ENCODE data around the gene TMEM164. TPM values are rescaled to one million over a fixed set of nuclear protein-coding genes. Genes with fewer than 3 reads are reported as not detected.

The TMEM164 gene
- total and polyA plus RNA-seq, 2 donors (not counting 1 experiment from before 2014, with no cell fraction given) = 5.7 to 10.2 TPM

DNA sequence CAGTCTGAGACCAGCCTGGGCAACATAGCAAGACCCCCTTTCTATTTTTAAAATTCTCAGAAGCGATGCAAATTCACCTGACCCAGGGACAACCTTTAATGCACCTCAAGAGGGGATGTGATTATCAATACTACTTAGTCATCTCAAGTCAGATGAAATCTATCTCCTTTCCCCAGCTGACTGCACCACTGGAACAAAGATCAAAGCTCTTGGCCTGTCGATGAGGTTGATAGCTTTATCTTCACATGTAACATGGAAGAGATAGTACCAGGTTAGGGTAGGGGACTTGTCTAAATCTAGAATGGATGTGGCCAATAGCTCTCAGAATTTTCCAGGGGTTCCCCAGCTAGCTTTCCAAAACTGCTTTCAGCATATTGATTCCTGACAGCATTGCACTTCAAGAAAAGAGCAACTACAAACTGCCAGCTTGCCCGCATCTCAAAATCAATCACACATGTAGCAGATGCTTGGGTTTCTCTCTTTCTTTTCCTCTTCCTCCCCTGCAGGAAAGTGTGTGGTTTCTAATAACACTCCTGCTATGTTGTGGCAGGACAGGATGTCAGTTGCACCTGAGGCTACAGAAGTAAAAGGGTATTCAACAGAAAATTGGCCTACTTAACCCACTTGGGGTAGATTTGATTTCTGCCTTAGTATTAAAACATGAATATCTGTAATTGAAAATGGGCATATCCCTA is 12.2 kb upstream of the TMEM164 start:
- no peaks in the 10 kb centered on the region for H3K27me3 ChIP-seq (ENCODE audit: control insufficient read depth, insufficient read depth, low read length)
- no peaks in the 10 kb centered on the region for H3K79me2 ChIP-seq (ENCODE audit: control insufficient read depth, insufficient read depth, low read length)
- TF ChIP-seq, protein P1, sequence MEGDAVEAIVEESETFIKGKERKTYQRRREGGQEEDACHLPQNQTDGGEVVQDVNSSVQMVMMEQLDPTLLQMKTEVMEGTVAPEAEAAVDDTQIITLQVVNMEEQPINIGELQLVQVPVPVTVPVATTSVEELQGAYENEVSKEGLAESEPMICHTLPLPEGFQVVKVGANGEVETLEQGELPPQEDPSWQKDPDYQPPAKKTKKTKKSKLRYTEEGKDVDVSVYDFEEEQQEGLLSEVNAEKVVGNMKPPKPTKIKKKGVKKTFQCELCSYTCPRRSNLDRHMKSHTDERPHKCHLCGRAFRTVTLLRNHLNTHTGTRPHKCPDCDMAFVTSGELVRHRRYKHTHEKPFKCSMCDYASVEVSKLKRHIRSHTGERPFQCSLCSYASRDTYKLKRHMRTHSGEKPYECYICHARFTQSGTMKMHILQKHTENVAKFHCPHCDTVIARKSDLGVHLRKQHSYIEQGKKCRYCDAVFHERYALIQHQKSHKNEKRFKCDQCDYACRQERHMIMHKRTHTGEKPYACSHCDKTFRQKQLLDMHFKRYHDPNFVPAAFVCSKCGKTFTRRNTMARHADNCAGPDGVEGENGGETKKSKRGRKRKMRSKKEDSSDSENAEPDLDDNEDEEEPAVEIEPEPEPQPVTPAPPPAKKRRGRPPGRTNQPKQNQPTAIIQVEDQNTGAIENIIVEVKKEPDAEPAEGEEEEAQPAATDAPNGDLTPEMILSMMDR (conservative IDR thresholded peaks at IDR 0.05 in 1 of 2, IDR thresholded peaks at IDR 0.05 in 1 of 2; ENCODE audit: low read depth in 1 of 2, low read length in 2 of 2) = no peak
- no peak for TF ChIP-seq EZH2 (IDR thresholded peaks at IDR 0.05; ENCODE audit: low read length, missing control alignments)
- no peaks in the 10 kb centered on the region for H3K9me3 ChIP-seq (ENCODE audit: control insufficient read depth, insufficient read depth, low read depth, low read length)
- no peak overlapping the region for H3K27ac ChIP-seq (ENCODE audit: insufficient read depth, low read length)
- no peaks in the 10 kb centered on the region for H3K4me1 ChIP-seq (ENCODE audit: control insufficient read depth, extremely low read depth, insufficient read depth, low read length)
- H3K9ac ChIP-seq (ENCODE audit: insufficient read depth, low read length) = no peak overlapping the region
- no peaks in the 10 kb centered on the region for H4K20me1 ChIP-seq (ENCODE audit: control insufficient read depth, extremely low read depth, insufficient read depth, low read length)
- no peak for DNase-seq (ENCODE audit: low read depth in 2 of 2)
- no peak overlapping the region for H3K4me3 ChIP-seq (replicated peaks in 1 of 4; ENCODE audit: control extremely low read depth in 1 of 4, insufficient read depth in 1 of 4, low read depth in 3 of 4, low read length in 4 of 4)
- no peak overlapping the region for H2AFZ ChIP-seq (ENCODE audit: low read length)
- H3K36me3 ChIP-seq (ENCODE audit: control insufficient read depth, insufficient read depth, low read length) = no peaks in the 10 kb centered on the region
- H3K4me2 ChIP-seq (ENCODE audit: extremely low read depth, insufficient read depth, low read length) = no peak overlapping the region

DNA sequence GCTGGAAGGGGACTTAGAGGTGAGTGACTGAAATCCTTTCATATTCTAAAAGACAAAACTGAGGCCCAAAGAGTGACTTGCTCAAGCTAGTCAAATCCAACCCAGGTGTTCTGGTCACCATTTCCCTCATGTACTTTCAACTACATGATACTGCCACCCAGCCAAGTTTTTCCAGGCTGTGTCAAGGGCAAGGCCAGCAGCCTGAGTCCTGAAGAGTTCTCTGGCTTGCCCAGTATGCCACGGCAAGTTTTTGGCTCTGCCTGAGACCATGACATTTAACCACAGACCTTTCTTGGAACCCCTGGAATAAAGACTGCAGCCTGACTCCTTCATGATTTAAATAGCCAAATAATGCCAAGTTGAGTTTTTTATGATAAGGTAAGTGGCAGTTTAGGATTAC is 10.7 kb upstream of the TMEM164 start:
- H3K79me2 ChIP-seq (ENCODE audit: control insufficient read depth, insufficient read depth, low read length) = no peaks in the 10 kb centered on the region
- no peak overlapping the region for H3K9ac ChIP-seq (ENCODE audit: insufficient read depth, low read length)
- no peaks in the 10 kb centered on the region for H3K36me3 ChIP-seq (ENCODE audit: control insufficient read depth, insufficient read depth, low read length)
- H3K4me3 ChIP-seq (replicated peaks in 1 of 4; ENCODE audit: control extremely low read depth in 1 of 4, insufficient read depth in 1 of 4, low read depth in 3 of 4, low read length in 4 of 4) = no peak overlapping the region
- H2AFZ ChIP-seq (ENCODE audit: low read length) = no peak overlapping the region
- no peaks in the 10 kb centered on the region for H3K4me1 ChIP-seq (ENCODE audit: control insufficient read depth, extremely low read depth, insufficient read depth, low read length)
- H3K4me2 ChIP-seq (ENCODE audit: extremely low read depth, insufficient read depth, low read length) = no peak overlapping the region
- H3K9me3 ChIP-seq (ENCODE audit: control insufficient read depth, insufficient read depth, low read depth, low read length) = no peaks in the 10 kb centered on the region
- no peak overlapping the region for H3K27ac ChIP-seq (ENCODE audit: insufficient read depth, low read length)
- no peaks in the 10 kb centered on the region for H3K27me3 ChIP-seq (ENCODE audit: control insufficient read depth, insufficient read depth, low read length)
- no peaks in the 10 kb centered on the region for H4K20me1 ChIP-seq (ENCODE audit: control insufficient read depth, extremely low read depth, insufficient read depth, low read length)
- no peak for DNase-seq (ENCODE audit: low read depth in 2 of 2)
- no peak for TF ChIP-seq EZH2 (IDR thresholded peaks at IDR 0.05; ENCODE audit: low read length, missing control alignments)
- TF ChIP-seq, protein P1 (conservative IDR thresholded peaks at IDR 0.05 in 1 of 2, IDR thresholded peaks at IDR 0.05 in 1 of 2; ENCODE audit: low read depth in 1 of 2, low read length in 2 of 2) = no peak

DNA sequence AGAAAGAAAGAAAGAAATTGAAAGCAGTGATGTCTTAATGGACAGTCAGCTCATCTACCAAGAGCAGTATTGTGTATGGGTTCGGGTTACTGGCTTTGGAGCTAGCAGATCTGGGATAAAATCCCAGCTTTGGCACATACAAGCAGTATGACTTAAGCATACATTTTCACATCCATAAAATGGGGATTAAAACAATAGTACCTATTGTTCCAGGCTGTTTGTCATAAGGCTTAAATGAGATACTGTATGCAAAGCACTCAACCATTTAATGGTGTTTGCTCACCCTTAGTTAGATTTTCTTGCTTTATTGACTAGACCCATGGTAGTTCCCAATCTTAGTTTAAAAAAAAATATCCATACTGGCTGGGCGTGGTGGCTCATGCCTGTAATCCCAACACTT is 7.8 kb upstream of the TMEM164 start:
- Histone ChIP-seq H3K27ac (ENCODE audit: insufficient read depth, low read length) (no peak overlapping the region), H3K9ac (ENCODE audit: insufficient read depth, low read length) (no peak overlapping the region), H3K9me3 (ENCODE audit: control insufficient read depth, insufficient read depth, low read depth, low read length) (no peaks in the 10 kb centered on the region), H4K20me1 (ENCODE audit: control insufficient read depth, extremely low read depth, insufficient read depth, low read length) (no peaks in the 10 kb centered on the region), H3K79me2 (ENCODE audit: control insufficient read depth, insufficient read depth, low read length) (no peaks in the 10 kb centered on the region), H2AFZ (ENCODE audit: low read length) (no peak overlapping the region), H3K4me1 (ENCODE audit: control insufficient read depth, extremely low read depth, insufficient read depth, low read length) (no peaks in the 10 kb centered on the region), H3K27me3 (ENCODE audit: control insufficient read depth, insufficient read depth, low read length) (no peaks in the 10 kb centered on the region), H3K4me3 (replicated peaks in 1 of 4; ENCODE audit: control extremely low read depth in 1 of 4, insufficient read depth in 1 of 4, low read depth in 3 of 4, low read length in 4 of 4) (no peak overlapping the region), H3K4me2 (ENCODE audit: extremely low read depth, insufficient read depth, low read length) (no peak overlapping the region), H3K36me3 (ENCODE audit: control insufficient read depth, insufficient read depth, low read length) (no peaks in the 10 kb centered on the region)
- TF ChIP-seq EZH2 (IDR thresholded peaks at IDR 0.05; ENCODE audit: low read length, missing control alignments) = no peak
- TF ChIP-seq, protein P1 (conservative IDR thresholded peaks at IDR 0.05 in 1 of 2, IDR thresholded peaks at IDR 0.05 in 1 of 2; ENCODE audit: low read depth in 1 of 2, low read length in 2 of 2) = no peak
- no peak for DNase-seq (ENCODE audit: low read depth in 2 of 2)
